Ectodermal cell (in vitro differentiated cells): ENCODE results near the gene SLC23A2.

ENCODE experiments used
- H3K27ac ChIP-seq: 2 replicates; pipeline ENCODE4 v1.7.0; 2013; ENCODE audit warnings: mild to moderate bottlenecking, low read depth, low read length; ENCODE audit not compliant: insufficient read depth, poor library complexity, severe bottlenecking
- H3K27me3 ChIP-seq: 2 replicates; pipeline ENCODE4 v1.7.0; 2013; ENCODE audit warnings: mild to moderate bottlenecking, low read length; ENCODE audit not compliant: insufficient read depth, control insufficient read depth, poor library complexity, severe bottlenecking
- H3K36me3 ChIP-seq: one replicate; pipeline ENCODE4 v1.7.0; 2013; ENCODE audit warnings: low read length; ENCODE audit not compliant: control insufficient read depth, insufficient read depth
- H3K4me1 ChIP-seq: one replicate; pipeline ENCODE4 v1.7.0; 2013; ENCODE audit warnings: low read length; ENCODE audit not compliant: control insufficient read depth, insufficient read depth
- H3K4me3 ChIP-seq: 2 replicates; pipeline ENCODE4 v1.7.0; 2013; ENCODE audit warnings: low read depth, low read length, control low read depth; ENCODE audit not compliant: insufficient read depth
- H3K9me3 ChIP-seq: 2 replicates; pipeline ENCODE4 v1.7.0; 2013; ENCODE audit warnings: mild to moderate bottlenecking, low read length, moderate library complexity; ENCODE audit not compliant: control insufficient read depth
- WGBS, 2 experiments: methylation state at CpG; one replicate each; pipeline ENCODE4 v1.1.7; 2013; ENCODE audit warnings: missing lambda C conversion rate in 2 of 2; 5-methylcytosine and 5-hydroxymethylcytosine counted together

The SLC23A2 gene

DNA sequence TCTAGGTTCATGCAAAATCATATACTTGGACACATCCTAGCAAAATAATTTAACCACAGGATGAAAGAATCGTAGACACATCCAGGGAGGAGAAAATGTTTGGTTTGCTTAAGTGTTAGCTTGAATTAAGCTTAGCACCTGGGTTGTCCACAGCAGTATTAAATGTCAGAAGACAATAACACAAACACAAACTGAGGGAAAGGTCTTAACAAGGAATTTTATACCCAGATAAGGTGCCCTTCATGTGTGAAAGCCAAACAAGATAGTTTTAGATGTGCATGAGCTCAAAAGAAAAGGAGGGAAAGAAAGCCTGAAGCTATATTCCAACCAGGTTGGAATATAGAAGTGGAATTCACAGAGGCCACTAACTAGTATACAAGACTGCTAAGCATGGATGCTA lies 49.1 kb downstream of the SLC23A2 start:
- WGBS, 2 experiments = 100% methylated on average over 1 of the region's 1 CpG; no CpG with 5 or more reads in 1 of the 2 experiments
- Histone ChIP-seq H3K4me3 (no peak overlapping the region), H3K27ac (no peak overlapping the region), H3K9me3 (no peaks in the 10 kb centered on the region), H3K27me3 (no peaks in the 10 kb centered on the region), H3K4me1 (peaks cover 6% of the 10 kb centered on the region), H3K36me3 (no peaks in the 10 kb centered on the region)

DNA sequence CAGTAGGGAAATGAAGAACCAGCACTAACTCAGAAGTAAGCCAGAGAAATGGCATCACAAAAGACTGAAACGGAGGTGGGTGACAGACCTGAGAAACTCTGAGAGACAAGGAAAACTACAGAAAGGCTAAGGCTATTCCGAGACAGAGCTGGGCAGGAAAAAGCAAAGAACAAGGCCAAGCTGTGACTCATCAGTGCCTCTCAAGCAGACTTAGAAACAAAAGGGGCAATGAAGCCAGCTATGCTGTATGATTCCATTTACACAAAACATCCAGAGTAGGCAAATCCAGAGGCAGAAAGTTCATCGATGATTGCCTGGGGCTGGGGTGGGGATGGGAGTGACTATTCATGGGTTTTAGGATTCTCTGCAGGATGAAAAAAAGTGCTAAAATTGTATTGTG lies 50.0 kb downstream of the SLC23A2 start:
- H3K4me3 ChIP-seq = no peak overlapping the region
- no peak overlapping the region for H3K27ac ChIP-seq
- H3K9me3 ChIP-seq = no peaks in the 10 kb centered on the region
- H3K27me3 ChIP-seq = no peaks in the 10 kb centered on the region
- no peaks in the 10 kb centered on the region for H3K36me3 ChIP-seq
- H3K4me1 ChIP-seq = peaks cover 6% of the 10 kb centered on the region
- WGBS, 2 experiments = 75 to 83% methylated on average over 3 of the region's 3 CpGs

DNA sequence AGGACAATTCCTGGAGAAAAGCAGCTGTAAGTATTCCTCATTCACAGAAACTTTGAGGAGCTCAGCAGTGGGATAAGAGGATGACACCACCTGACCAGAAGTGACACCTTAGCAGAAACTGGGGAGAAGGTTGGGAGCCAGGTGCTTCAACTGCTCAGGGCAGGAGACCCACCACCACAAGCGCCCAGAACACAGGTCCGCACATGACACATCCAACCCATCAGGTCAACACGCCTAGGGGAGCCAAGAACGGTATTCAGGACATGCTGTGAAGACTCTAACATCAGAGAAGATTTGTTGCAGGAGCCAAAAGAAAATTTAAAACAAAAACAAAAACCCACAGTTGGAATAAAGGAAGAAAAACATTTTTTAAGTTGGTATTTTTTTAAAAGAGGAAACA lies 50.5 kb downstream of the SLC23A2 start:
- 97 to 99% methylated on average over 4 of the region's 4 CpGs for WGBS, 2 experiments
- no peak overlapping the region for H3K4me3 ChIP-seq
- no peaks in the 10 kb centered on the region for H3K36me3 ChIP-seq
- no peak overlapping the region for H3K27ac ChIP-seq
- H3K4me1 ChIP-seq = peaks cover 6% of the 10 kb centered on the region
- no peaks in the 10 kb centered on the region for H3K9me3 ChIP-seq
- H3K27me3 ChIP-seq = no peaks in the 10 kb centered on the region

DNA sequence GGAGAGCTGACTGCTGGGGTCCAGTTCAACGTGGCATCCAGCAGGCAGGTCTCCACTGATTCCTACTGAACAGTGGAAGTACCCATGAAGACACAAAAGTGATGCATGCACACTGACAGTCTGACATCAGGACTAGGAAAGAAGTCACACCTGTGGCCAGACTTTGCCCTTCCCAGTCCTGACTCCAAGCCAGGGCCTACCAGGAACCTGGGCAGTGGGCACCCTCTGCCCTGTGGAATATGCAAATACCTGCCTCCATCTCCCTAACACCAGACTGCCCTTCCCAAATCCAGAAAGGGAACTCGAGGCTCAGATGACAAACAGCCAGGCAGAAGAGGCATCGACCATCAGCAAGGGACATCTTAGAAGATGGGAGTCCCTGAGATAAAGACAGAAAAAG lies 50.9 kb downstream of the SLC23A2 start:
- no peak overlapping the region for H3K27ac ChIP-seq
- H3K36me3 ChIP-seq = no peaks in the 10 kb centered on the region
- H3K4me1 ChIP-seq = peaks cover 6% of the 10 kb centered on the region

DNA sequence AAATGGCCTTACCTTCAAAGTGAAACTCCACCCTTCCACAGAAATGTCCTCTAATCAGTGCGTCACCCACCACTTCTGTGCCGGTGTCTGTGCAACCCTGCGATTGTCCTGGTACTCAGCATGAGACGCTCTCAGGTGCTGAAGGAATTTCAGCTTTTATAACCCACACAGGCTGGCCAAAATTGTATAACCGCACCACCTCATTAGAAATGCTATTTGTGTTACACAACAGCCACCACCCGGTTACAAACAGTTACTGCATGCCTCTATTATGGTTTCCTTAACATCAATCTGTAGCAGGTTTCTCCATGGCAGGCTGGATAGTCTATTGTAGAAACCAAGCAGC lies 51.5 kb downstream of the SLC23A2 start:
- Histone ChIP-seq H3K9me3 (no peaks in the 10 kb centered on the region), H3K27me3 (no peaks in the 10 kb centered on the region), H3K27ac (no peak overlapping the region), H3K36me3 (no peaks in the 10 kb centered on the region), H3K4me1 (peaks cover 6% of the 10 kb centered on the region), H3K4me3 (no peak overlapping the region)
- 71 to 81% methylated on average over 6 of the region's 6 CpGs for WGBS, 2 experiments

More for the DNA sequence above, 50.9 kb downstream of the SLC23A2 start:
- 90 to 91% methylated on average over 3 of the region's 3 CpGs for WGBS, 2 experiments
- H3K4me3 ChIP-seq = no peak overlapping the region
- no peaks in the 10 kb centered on the region for H3K27me3 ChIP-seq
- H3K9me3 ChIP-seq = no peaks in the 10 kb centered on the region

DNA sequence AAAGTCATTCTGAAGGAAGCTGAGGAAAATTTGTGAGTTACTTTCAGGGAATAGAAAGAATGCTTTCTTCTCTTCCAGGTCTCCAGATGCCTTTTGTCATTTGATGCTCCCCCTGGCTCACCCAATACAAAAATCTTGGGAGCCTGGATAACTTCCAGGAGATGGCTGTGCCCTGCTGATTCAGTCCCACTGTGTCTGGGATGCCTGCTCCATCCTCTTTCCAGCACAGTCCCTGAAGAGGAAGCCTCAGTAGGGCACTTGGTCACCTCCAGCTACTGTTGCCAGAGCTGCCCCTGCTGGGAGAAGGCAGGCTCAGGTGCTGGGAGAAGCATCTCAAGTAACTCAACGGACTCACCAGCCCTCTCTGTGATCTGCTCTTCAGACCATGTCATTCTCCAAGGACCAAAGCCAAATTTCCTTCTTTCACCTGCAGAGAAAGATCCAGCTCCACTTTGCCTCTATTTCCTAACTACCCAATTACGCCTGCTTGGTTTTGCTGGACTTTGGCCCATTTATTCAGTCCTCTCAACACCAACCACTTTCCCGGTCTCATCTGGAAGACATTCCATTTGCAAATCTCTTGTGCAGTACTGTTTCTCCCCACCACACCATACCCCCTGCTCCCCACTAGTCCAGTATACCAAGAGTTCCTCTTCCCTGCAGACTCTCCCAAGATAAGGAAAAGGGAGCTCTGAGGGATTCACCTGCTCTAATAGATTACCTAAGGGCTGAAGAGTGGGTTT lies 53.3 kb downstream of the SLC23A2 start:
- no peak overlapping the region for H3K27ac ChIP-seq
- H3K9me3 ChIP-seq = no peaks in the 10 kb centered on the region
- no peaks in the 10 kb centered on the region for H3K36me3 ChIP-seq
- WGBS, 2 experiments = 74 to 84% methylated on average over 3 of the region's 3 CpGs
- no peaks in the 10 kb centered on the region for H3K27me3 ChIP-seq
- peaks cover 6% of the 10 kb centered on the region for H3K4me1 ChIP-seq
- no peak overlapping the region for H3K4me3 ChIP-seq

DNA sequence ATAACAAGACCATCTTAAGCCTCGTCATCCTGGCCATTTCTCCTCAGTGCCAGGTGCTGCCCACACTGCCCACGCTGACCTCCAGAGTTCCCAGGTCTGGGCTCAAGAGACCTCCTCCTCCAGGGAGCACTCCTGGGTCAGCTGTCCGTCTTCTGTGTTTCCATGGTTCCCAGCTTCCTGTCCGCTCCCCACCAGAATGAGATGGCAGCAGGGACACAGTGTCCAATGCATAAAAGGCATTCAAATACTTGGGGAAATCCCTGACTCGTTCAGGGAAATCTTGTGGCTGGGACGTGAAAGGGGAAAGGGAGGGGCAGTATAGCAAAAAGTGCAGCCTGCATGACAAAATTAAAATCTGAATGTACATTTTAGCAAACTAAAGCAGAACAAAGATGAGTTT lies 54.3 kb downstream of the SLC23A2 start:
- Histone ChIP-seq H3K9me3 (no peaks in the 10 kb centered on the region), H3K36me3 (no peaks in the 10 kb centered on the region), H3K27me3 (no peaks in the 10 kb centered on the region), H3K27ac (no peak overlapping the region), H3K4me3 (no peak overlapping the region), H3K4me1 (peaks cover 6% of the 10 kb centered on the region)
- 78 to 86% methylated on average over 6 of the region's 6 CpGs for WGBS, 2 experiments

DNA sequence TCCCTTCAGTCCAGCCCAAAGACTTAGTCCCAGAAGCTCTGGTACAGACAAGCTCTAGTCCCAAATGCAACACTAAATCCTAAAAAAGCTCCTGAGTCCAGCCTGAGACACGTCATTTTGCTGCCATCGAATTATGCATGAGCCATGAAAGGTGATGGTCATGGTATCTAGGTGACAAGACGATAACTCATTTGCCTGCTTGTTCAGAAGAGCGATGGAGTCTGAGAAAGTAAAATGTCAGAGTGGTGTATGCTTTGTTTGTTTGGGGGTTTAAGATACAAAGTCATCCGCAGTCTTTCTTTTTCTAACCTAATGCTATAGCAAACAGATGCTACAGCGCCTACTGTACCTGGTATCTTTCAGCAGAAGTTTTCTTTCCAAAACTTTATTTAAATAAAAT lies 54.7 kb downstream of the SLC23A2 start:
- Histone ChIP-seq H3K27ac (no peak overlapping the region), H3K9me3 (no peaks in the 10 kb centered on the region), H3K27me3 (no peaks in the 10 kb centered on the region), H3K36me3 (no peaks in the 10 kb centered on the region), H3K4me1 (peaks cover 6% of the 10 kb centered on the region), H3K4me3 (no peak overlapping the region)
- WGBS, 2 experiments = 91 to 97% methylated on average over 6 of the region's 6 CpGs

DNA sequence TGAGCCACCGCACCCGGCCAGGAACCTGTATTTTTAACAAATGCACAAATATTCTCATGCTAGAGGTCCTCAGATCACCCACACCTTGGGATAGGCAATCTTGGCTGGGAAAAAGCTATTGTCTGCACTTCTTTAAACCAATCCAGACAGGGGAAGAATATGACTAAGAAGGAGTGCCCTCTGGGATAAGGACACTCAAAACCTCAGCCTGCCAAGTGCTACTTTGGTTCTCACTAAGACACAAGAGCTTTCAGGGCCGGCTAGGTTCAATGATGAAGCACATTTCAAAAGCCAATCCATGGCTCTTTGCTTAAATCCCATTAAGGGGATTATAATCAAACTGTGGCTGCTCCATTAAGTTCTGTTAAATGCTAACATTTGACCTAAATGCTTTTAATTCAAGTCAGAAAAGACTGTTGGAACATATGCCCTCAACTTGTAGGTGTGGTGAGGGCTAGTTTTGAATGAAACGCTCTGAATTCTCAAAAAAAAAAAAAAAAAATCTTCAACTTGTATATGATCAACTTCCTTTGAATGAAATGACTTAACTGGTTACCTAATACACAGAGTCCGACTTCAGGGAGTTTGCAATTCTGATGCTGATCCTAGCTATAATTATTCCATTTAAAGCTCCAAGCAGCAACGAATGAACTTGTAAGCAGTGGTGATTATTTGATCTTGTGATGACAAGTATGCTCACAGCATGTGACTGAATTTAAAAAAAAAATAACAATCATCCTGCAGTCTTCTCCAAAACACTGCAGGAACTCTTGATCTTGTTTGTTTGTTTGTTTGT lies 56.6 kb downstream of the SLC23A2 start:
- H3K4me1 ChIP-seq = peaks cover 6% of the 10 kb centered on the region
- H3K27ac ChIP-seq = no peak overlapping the region
- H3K36me3 ChIP-seq = no peaks in the 10 kb centered on the region
- no peaks in the 10 kb centered on the region for H3K9me3 ChIP-seq
- no peaks in the 10 kb centered on the region for H3K27me3 ChIP-seq
- no peak overlapping the region for H3K4me3 ChIP-seq
- WGBS, 2 experiments = 91% methylated on average over 5 of the region's 6 CpGs

DNA sequence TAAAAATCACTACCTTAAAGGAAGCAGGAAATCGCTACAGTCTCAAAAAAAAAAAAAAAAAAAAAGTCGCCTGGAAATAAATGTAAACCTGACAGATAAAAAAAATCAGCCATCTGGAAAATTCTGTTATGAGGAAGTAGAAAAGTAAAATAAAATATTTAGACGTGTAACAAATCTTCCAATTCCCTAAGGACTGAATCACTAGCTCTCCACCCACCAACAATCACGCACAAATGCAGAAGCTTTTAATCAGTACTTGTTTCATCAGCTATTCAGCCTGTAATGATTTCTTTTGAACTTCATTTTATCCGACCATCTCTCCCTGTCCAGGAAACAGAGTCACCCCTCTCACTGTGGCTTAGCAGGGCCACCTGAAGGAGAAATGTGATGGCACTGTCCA lies 59.0 kb downstream of the SLC23A2 start:
- Histone ChIP-seq H3K4me1 (no peaks in the 10 kb centered on the region), H3K27ac (no peak overlapping the region), H3K27me3 (no peaks in the 10 kb centered on the region), H3K36me3 (no peaks in the 10 kb centered on the region), H3K9me3 (no peaks in the 10 kb centered on the region), H3K4me3 (no peak overlapping the region)
- 91 to 92% methylated on average over 4 of the region's 5 CpGs for WGBS, 2 experiments
